ENCODE results near the gene PPP1R16B. TPM values are rescaled to one million over a fixed set of nuclear protein-coding genes. Genes with fewer than 3 reads are reported as not detected.

Gene PPP1R16B
- total RNA-seq, 1 donor: not detected

DNA sequence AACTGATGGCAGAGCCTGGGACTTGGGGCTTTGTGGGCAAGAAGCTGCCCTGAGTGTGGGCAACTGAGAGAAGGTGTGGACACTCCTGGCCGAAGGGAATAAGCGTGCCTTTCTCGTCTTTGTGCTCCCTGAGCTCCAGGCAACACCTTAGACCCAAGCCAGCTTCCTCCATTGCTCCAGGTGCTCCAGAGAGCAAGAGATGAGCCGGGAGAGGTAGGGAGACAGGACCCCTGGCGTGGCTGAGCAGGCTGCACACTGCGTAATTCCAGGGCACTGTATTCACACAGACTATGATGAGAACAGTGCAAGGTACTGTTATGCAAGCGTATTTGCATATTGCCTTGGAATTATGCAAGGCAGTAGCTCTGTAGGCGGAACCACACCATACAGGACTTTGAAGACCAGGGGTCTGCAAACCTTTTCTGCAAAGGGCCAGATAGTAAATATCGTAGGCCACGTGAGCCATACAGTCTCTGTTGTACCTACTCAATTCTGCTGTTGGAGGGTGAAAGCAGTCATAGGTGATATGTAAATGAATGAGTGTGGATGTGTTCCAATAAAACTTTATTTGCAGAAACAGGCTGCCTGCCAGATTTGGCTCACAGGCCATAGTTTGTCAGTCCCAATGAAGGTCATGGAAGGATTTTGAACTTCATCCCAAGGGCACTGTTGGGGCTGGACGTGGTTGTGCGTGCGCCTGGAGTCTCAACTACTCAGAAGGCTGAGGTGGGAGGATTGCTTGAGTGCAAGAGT is 78.7 kb downstream of the PPP1R16B start:
- no peak for DNase-seq (ENCODE audit: insufficient read length, low spot score, missing footprints)
- H3K27ac ChIP-seq (ENCODE audit: low read depth, low read length): no peak overlapping the region
- TF ChIP-seq, protein P1, sequence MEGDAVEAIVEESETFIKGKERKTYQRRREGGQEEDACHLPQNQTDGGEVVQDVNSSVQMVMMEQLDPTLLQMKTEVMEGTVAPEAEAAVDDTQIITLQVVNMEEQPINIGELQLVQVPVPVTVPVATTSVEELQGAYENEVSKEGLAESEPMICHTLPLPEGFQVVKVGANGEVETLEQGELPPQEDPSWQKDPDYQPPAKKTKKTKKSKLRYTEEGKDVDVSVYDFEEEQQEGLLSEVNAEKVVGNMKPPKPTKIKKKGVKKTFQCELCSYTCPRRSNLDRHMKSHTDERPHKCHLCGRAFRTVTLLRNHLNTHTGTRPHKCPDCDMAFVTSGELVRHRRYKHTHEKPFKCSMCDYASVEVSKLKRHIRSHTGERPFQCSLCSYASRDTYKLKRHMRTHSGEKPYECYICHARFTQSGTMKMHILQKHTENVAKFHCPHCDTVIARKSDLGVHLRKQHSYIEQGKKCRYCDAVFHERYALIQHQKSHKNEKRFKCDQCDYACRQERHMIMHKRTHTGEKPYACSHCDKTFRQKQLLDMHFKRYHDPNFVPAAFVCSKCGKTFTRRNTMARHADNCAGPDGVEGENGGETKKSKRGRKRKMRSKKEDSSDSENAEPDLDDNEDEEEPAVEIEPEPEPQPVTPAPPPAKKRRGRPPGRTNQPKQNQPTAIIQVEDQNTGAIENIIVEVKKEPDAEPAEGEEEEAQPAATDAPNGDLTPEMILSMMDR (IDR thresholded peaks at IDR 0.05; ENCODE audit: extremely low read depth, low read depth, low read length): no peak
- H3K4me2 ChIP-seq (ENCODE audit: insufficient read depth, low read length): no peak overlapping the region
- no peaks in the 10 kb centered on the region for H4K20me1 ChIP-seq (ENCODE audit: insufficient read depth, low read length)
- peaks cover 9% of the 10 kb centered on the region for H3K27me3 ChIP-seq (ENCODE audit: insufficient read depth, low read length)
- no peaks in the 10 kb centered on the region for H3K79me2 ChIP-seq (ENCODE audit: insufficient read depth, low read length)
- no peaks in the 10 kb centered on the region for H3K4me1 ChIP-seq (ENCODE audit: insufficient read depth, low read length)
- no peaks in the 10 kb centered on the region for H3K9me3 ChIP-seq (ENCODE audit: low read depth, low read length)
- H3K36me3 ChIP-seq (ENCODE audit: insufficient read depth, low read length): no peaks in the 10 kb centered on the region
- H3K4me3 ChIP-seq (ENCODE audit: insufficient read depth, low read length): no peak overlapping the region
- no peak overlapping the region for H2AFZ ChIP-seq (ENCODE audit: low read length)

DNA sequence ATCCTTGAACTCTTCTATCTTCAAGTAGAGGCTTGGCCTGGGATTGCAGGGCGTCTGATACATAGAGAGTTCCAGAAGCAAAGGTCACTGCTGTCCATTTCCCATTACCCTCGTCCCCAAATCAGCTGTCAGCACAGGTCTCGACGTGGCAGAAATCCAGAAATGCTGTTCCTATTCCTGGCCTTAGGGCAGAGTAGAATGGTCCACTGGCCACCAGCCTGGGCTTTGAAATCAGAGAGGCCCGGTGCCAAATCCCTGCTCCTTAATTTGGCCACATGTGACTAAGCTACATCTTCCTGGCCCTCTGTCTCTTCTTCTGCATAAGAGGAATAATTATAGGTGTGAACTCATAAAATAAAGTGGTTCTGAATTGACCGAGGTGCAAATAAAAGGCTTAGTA is 79.9 kb downstream of the PPP1R16B start:
- no peak overlapping the region for H3K4me3 ChIP-seq (ENCODE audit: insufficient read depth, low read length)
- no peaks in the 10 kb centered on the region for H3K79me2 ChIP-seq (ENCODE audit: insufficient read depth, low read length)
- H2AFZ ChIP-seq (ENCODE audit: low read length): no peak overlapping the region
- H3K4me1 ChIP-seq (ENCODE audit: insufficient read depth, low read length): no peaks in the 10 kb centered on the region
- H4K20me1 ChIP-seq (ENCODE audit: insufficient read depth, low read length): no peaks in the 10 kb centered on the region
- no peak overlapping the region for H3K27ac ChIP-seq (ENCODE audit: low read depth, low read length)
- DNase-seq (ENCODE audit: insufficient read length, low spot score, missing footprints): no peak
- no peaks in the 10 kb centered on the region for H3K36me3 ChIP-seq (ENCODE audit: insufficient read depth, low read length)
- no peak overlapping the region for H3K4me2 ChIP-seq (ENCODE audit: insufficient read depth, low read length)
- TF ChIP-seq, protein P1 (IDR thresholded peaks at IDR 0.05; ENCODE audit: extremely low read depth, low read depth, low read length): no peak
- H3K27me3 ChIP-seq (ENCODE audit: insufficient read depth, low read length): peaks cover 7% of the 10 kb centered on the region
- H3K9me3 ChIP-seq (ENCODE audit: low read depth, low read length): no peaks in the 10 kb centered on the region

DNA sequence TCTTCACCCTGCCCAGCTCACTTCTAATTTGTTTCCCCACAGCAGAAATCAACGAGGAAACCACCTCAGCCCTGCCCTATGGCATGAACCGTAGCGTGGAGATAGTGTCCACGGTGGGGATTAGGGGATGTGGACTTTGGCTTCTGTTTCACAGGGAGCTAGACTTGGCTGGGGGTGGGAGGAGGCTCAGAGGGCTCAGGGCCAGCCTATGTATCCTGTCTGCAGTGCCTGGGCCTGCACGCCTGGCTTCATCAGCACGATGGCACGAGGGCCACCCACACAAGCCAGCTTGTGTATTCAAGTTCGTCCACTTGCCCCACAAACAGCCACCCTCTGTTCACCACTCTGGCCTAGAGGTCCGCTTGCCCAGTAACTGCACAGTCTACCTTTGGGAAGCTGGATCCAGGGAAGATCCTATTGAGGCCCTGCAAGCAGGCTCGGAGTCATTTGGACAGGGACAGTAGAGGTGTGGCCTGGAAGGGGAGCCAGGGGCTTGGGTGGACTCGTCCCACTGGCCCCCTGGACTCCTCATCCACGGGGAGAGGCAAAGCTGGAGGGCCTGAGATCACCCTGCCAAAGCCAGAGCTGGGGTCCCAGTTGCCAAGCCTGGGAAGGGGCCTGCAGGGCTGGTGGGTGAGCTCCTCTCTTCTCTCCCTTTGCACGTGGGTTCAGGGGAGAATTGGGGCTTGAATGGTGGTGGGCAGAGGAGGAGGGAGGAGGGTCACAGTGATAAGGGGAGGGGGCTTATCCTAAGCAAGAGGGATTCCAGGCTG is 82.7 kb downstream of the PPP1R16B start:
- Histone ChIP-seq H3K4me3 (ENCODE audit: insufficient read depth, low read length) (no peak overlapping the region), H3K36me3 (ENCODE audit: insufficient read depth, low read length) (no peaks in the 10 kb centered on the region), H3K4me1 (ENCODE audit: insufficient read depth, low read length) (no peaks in the 10 kb centered on the region), H3K27me3 (ENCODE audit: insufficient read depth, low read length) (peaks cover 13% of the 10 kb centered on the region), H3K27ac (ENCODE audit: low read depth, low read length) (no peak overlapping the region), H3K9me3 (ENCODE audit: low read depth, low read length) (no peaks in the 10 kb centered on the region), H3K79me2 (ENCODE audit: insufficient read depth, low read length) (no peaks in the 10 kb centered on the region), H3K4me2 (ENCODE audit: insufficient read depth, low read length) (no peak overlapping the region), H4K20me1 (ENCODE audit: insufficient read depth, low read length) (no peaks in the 10 kb centered on the region), H2AFZ (ENCODE audit: low read length) (no peak overlapping the region)
- DNase-seq (ENCODE audit: insufficient read length, low spot score, missing footprints): no peak
- TF ChIP-seq, protein P1 (IDR thresholded peaks at IDR 0.05; ENCODE audit: extremely low read depth, low read depth, low read length): no peak

GRCh38 chr20:38889050-38889449 is 83.6 kb downstream of the PPP1R16B start:
- Histone ChIP-seq H3K4me1 (ENCODE audit: insufficient read depth, low read length) (no peaks in the 10 kb centered on the region), H3K4me3 (ENCODE audit: insufficient read depth, low read length) (no peak overlapping the region), H3K79me2 (ENCODE audit: insufficient read depth, low read length) (no peaks in the 10 kb centered on the region), H2AFZ (ENCODE audit: low read length) (no peak overlapping the region), H3K36me3 (ENCODE audit: insufficient read depth, low read length) (no peaks in the 10 kb centered on the region), H3K27me3 (ENCODE audit: insufficient read depth, low read length) (peaks cover 17% of the 10 kb centered on the region), H3K4me2 (ENCODE audit: insufficient read depth, low read length) (no peak overlapping the region), H4K20me1 (ENCODE audit: insufficient read depth, low read length) (no peaks in the 10 kb centered on the region), H3K27ac (ENCODE audit: low read depth, low read length) (no peak overlapping the region), H3K9me3 (ENCODE audit: low read depth, low read length) (no peaks in the 10 kb centered on the region)
- TF ChIP-seq, protein P1 (IDR thresholded peaks at IDR 0.05; ENCODE audit: extremely low read depth, low read depth, low read length): no peak
- no peak for DNase-seq (ENCODE audit: insufficient read length, low spot score, missing footprints)

Data from osteoblast (primary cell).